ENCODE measurements around the gene HS3ST4. TPM values are rescaled to one million over a fixed set of nuclear protein-coding genes. Genes with fewer than 3 reads are reported as not detected.
"Not testable (repeated sequence)": the region's sequence is repeated elsewhere in the genome, so short reads cannot be mapped to it uniquely, and the experiment has no call there.

Gene HS3ST4
- polyA plus RNA-seq, 4 donors: 0.30 to 0.64 (median 0.44) TPM

DNA sequence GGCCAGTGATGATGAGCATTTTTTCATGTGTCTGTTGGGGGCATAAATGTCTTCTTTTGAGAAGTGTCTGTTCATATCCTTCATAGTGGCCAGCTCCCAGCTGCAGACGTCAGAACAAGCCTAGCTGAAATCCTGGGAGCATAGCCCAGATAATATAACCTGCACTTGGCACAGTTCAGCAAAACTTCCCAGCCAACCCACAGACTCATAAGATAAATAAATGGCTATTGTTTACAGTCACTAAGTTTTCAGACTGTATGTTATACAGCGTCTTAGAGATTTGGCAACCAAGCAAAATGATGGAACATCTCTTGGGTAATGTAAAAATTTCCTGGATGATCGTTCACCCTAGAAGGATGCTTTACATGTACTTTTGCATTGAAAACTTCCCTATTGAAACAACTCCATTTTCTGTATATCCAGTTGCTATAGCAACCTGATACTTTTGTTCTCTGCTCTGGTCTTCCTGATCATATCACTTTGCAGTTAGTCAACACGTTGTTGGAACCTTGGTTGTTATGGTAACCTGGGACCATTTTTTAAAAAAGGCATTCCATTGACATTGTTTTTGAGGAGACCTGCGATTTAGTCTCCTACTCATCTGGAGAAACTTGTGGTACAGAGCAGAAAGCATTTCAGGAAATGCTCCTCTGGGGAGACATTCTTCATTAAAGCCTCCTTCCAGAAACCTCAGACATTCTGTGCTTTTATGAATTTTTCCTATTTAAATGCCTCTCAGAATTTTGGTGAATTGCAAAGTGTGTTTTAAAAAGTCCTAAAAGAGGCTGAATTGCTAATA is 378.7 kb downstream of the HS3ST4 start:
- DNase-seq (ENCODE audit: low read depth in 4 of 4, low spot score in 2 of 4): no peak

DNA sequence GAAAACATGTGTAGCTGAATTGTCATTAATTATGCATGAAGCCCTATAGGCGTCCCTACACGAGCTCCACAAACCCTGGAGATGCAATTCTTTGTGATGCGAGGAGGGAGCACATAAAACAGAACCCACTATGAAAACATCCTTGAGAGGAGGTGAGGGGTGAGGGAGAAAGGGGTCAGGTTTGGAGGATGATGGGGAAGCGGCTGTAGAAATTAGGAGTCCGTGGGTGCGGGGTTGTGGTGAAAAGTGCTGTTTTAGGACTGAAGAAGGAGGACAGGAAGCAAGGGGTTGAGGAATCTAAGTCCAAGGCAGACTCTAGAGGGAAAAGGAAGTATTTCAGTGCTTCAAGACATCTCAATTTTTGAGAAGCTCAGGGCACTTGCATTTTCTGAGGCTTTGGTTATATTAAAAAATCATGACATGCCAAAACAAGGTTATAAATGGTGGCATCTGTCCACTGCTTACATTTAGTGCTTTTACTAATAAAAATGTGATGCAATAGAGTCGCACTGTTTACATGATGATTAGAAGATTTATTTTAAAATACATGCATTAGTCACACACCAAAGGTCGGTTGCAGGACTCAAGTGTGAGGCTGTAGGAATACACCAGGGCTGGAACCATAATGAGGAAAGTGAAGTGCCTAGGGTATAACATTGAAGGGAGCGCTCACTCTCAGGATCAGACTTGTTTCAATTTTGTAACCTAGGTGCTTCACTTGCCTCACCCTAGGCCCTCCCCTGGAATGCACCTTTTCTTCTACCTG is 379.5 kb downstream of the HS3ST4 start:
- no peak for DNase-seq (ENCODE audit: low read depth in 4 of 4, low spot score in 2 of 4)

DNA sequence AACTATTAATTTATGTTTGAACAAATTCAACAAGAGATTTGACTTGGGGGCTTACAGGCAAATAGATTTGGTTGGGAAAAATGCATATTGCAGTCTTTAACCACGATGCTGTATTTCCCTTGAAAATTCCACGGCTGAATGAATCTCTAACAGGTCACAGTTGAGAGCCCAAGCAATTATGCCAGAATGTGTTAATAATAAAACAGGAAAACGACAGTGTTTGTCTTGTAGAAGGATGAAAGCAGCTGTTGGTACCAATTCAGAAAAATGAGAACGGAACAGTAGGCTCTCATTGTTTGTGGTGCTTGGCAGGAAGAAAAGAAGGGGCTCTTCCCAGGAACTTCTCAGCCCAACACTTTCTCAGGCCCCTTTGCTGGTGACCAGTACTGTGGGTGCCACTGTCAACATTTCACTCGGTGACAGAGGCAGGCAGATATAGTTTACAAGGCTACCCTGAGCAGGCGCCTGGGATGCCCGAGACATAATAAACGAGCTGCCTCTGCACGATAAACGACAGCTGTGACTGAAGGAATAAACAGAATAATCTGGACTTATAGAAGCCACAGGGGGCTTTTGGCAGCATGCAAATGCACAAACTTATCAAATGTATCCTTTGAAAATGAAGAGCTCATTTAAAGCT is 387.1 kb downstream of the HS3ST4 start:
- DNase-seq (ENCODE audit: low read depth in 4 of 4, low spot score in 2 of 4): no peak

DNA sequence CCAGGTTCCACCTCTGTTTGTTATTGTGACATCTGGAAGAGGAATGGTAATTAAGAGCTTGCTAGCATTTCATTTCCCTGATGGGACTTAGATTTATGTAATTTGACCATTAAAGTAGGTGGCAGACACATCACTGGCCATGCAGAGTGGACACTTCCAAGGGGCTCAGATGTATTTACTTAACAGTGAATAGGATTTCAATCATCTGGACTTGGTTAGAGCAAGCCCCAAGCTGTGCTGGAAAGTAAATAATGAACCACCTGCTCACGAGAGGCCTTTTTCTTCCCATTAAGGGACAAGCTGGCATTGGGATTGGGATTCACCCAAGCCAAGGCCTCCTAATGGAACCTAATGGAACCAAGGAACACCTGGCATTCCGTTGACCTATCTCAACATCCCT is 395.3 kb downstream of the HS3ST4 start:
- no peak for DNase-seq (ENCODE audit: low read depth in 4 of 4, low spot score in 2 of 4)

DNA sequence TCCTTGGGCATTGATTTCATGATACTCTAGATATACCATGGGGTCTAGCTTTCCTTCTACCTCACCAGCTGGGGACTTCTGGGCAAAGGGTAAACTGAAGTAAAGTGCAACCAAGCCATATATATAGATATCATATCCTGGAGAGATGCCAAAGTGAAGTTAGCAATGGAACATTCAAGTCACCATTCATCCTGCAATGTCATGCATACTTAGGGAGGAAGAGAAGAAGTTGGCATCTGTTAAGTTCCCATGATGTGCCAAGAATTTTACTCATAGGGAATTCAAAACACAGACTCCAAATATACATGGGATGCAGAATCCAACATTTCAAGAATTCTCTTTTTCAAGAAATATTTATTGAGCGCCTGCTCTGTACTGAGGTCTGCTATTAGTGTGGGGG is 399.8 kb downstream of the HS3ST4 start:
- no peak for DNase-seq (ENCODE audit: low read depth in 4 of 4, low spot score in 2 of 4)

DNA sequence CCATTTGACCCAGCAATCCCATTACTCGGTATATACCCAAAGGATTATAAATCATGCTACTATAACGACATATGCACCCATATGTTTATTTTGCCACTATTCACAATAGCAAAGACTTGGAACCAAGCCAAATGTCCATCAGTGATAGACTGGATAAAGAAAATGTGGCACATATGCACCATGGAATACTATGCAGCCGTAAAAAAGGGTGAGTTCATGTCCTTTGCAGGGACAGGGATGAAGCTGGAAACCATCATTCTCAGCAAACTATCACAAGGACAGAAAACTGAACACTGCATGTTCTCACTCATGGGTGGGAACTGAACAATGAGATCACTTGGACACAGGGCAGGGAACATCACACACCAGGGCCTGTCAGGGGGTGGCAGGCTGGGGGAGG is 406.4 kb downstream of the HS3ST4 start:
- DNase-seq (ENCODE audit: low read depth in 4 of 4, low spot score in 2 of 4): not testable (repeated sequence)

DNA sequence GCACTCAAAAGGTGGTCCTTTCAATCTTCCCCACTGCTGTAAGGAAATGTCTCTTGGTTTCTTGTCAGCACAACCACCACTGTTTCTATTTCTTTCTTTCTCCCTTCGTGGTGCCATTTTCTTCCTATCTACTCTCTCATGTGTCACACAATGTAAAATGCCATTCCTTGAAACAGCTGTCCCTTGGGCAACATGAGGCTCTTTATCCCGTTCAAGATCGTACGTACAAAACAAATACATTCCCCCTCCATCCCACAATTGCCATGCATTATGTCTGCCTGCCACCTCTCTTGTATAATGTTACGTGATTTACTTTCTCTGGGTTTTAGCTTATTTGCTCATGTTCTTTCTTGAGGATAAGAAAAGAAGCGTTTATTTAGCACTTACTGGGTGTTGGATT is 410.6 kb downstream of the HS3ST4 start:
- no peak for DNase-seq (ENCODE audit: low read depth in 4 of 4, low spot score in 2 of 4)

DNA sequence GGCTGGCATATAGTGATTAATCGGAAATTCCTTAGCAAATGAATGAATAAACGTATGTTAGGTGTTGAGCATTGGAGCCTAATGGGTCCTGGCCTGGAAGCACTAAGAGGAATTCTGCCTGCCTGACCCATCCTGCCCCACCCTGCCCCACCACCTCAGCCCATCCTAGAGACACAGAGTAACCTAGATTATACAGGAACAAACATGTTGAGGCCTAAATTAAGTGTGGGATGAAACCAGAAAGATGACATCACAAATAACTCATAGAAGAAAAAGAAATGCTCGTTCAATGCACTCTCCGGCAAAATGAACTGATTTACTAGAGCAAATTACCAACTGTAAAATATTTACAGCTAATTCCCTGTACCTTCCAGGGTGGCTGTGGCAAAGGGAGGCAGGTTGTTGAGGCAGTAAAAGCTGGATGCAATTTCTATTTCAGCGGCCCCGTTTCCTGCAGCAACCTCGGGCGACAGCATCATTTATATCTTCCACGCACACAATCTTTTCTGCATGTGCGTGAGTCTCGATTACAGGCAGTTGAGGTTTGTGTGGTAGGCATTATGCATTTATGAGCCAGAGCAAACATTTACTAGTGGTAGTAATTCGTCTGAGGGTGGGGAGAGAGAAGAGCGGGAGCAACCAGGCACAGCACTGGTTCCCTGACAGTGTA is 417.2 kb downstream of the HS3ST4 start:
- no peak for DNase-seq (ENCODE audit: low read depth in 4 of 4, low spot score in 2 of 4)

DNA sequence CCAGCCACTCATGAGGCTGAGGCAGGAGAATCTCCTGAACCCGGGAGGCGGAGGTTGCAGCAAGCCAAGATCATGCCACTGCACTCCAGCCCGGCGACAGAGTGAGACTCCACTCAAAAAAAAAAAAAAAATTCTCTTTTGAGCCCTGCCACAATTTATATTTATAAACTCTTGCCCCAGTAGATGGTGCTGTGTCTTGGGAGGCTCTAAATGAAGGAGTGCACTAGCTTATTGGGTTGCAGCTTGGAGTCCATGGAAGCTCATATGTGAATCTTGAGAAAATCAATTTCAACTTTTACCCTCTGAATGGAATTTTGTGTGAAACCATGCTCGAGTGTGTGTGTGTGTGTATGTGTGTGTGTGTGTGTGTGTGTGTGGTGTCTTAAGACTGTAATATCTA is 420.1 kb downstream of the HS3ST4 start:
- no peak for DNase-seq (ENCODE audit: low read depth in 4 of 4, low spot score in 2 of 4)

DNA sequence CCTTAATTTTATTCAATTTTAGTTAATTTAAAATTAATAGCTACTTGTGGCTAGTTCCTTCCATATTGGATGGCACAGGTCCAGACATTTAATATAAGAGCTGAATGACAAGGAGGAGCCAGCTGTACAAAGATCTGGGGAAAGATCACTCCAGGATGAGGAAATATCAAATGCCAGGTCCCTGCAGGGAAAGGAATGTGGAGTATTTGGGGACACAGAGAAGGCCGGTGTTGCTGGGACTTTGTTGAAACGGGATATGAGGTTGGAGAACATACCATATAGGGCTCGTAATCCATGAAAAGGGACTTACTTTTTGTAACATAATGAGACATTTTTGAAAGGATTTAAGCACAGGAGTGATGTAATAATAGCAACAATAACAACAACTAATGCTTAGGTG is 426.8 kb downstream of the HS3ST4 start:
- DNase-seq (ENCODE audit: low read depth in 4 of 4, low spot score in 2 of 4): no peak

DNA sequence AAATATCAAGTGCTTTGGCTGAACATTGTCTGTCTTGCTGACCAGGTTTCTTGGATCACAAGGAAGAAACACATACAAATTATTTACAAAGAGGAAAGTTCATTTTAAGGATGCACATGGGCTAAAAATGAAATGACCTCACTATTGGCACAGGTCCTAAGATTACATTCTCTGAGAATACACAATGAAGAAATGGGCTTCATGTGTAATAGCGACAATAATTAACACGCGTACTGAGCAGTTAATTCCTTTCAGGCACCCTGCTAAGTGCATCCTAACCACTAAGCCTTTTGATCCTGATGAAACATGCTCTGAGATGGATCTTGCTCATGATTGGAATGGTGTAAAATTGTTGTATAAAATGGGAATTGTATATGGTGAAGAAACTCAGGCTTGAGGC is 429.0 kb downstream of the HS3ST4 start:
- no peak for DNase-seq (ENCODE audit: low read depth in 4 of 4, low spot score in 2 of 4)

DNA sequence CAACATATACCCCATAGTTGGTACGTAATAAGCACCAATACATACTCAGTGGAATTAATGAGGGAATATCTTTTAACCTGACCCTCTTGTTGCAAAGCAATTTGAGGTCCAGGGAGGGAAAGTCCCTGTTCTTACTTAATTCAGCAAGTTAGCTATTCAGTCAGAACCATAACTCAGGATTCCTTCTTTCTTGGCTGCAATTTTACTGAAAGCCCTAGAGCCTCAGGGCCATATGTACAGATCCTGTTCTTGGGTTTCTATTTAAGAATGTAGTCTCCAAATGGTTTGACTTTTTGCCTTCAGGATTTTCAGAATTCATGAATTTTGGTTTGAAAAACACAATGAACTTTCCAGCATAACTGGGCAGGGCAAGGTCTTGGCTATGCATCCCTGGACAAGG is 436.5 kb downstream of the HS3ST4 start:
- DNase-seq (ENCODE audit: low read depth in 4 of 4, low spot score in 2 of 4): no peak

DNA sequence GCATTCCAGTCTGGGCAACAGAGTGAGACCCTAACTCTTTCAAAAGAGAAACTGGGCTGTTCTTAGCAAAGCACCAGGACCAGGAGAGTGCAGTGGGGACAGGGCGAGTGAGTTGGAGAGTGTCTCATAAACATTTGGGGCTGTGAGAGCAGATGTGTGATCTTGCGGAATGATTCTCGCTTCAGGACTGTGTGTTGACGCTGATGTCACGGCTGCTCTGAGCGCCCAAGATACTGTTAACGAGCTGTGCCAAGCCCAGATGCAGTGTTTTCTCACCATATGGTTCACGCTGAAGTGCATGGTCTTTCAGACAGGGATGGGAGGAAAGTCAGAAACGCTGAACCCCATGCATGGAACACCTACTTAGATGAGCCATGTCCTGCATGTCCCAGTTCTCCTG is 438.2 kb downstream of the HS3ST4 start:
- no peak for DNase-seq (ENCODE audit: low read depth in 4 of 4, low spot score in 2 of 4)

DNA sequence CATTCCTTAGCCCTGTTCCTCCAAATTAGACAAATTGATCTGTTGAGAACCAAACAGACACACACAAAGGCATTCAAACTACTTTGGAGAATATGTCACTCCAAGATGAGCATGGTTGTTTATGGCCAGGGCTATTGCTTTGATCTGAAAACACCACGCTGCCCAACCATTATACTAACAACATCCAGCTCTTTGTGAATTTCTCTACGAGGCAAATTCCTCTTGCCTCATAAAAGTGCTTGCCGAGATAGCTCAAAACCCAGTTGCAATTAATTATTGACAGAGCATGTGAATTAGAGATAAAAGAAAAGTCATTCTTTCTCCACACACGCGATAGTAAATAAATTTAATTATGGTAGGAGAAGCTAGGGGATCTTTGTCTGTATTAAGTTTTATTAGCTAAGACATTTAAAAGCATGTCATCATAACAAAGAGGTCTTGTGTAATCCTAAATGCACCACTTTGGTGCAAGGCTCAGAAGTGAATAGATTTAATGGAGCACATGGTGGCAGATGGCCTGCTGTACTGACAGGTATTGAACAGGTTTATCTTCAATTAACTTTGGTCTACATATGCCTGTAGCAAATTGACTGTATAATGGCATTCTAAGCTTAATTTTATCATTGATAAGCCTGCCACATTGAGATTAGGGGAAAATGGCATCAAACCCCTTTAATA is 441.8 kb downstream of the HS3ST4 start:
- peak in 1 of 4 donors; percentile 17 for DNase-seq (ENCODE audit: low read depth in 4 of 4, low spot score in 2 of 4)

DNA sequence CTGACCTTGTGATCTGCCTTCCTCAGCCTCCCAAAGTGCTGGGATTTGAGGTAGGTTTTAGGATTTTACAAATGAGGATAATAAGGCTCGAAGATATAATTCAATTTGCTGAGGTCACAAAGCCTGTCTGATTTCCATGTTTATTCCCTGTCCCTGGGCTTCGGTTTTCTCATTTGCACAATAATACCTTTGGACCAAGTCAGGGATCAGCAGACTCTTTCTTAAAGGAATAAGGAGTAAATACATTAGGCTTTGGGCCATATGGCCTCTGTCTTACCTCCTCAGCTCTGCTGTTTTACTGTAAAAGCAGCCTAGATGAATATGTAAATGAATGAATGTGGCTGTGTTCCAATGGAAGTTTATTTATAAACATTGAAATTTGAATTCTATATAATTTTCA is 442.8 kb downstream of the HS3ST4 start:
- no peak for DNase-seq (ENCODE audit: low read depth in 4 of 4, low spot score in 2 of 4)

DNA sequence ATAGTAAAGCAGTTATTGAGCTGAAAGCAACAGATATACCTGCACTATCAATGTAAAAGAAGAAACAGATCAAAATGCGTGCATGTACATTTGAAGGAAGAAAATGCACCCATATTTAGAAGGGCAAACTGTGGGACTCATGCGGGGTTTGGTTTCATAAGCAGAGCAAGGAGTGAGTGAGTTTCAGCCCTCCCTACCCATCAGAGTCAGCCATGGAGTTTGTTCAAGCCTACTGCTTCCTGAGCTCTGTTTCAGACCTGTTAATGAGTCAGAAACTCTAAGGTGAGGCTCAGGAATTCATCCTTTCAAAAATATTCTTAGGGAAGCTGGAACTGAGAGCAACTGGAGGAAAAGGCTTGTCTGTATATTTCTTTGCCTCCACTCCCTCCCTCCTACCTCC is 446.2 kb downstream of the HS3ST4 start:
- no peak for DNase-seq (ENCODE audit: low read depth in 4 of 4, low spot score in 2 of 4)

DNA sequence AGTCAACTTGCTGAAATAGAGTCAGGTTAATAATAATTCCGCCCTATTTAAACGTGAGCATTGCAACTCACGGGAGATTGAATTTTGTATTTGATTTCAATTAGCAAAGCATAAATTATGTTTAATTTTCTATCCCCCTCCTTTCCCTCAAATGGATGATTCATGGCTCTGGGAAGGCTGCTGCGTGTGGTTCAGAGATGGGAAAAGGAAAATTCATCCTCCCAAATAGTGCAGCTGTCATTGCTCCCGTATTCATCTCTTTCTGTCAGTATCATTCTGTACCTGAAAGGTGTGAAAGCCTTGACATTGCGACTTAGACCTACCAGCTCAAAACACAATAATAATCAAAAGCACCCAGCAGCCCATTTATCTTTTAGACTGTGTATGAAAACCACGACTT is 447.3 kb downstream of the HS3ST4 start:
- no peak for DNase-seq (ENCODE audit: low read depth in 4 of 4, low spot score in 2 of 4)

DNA sequence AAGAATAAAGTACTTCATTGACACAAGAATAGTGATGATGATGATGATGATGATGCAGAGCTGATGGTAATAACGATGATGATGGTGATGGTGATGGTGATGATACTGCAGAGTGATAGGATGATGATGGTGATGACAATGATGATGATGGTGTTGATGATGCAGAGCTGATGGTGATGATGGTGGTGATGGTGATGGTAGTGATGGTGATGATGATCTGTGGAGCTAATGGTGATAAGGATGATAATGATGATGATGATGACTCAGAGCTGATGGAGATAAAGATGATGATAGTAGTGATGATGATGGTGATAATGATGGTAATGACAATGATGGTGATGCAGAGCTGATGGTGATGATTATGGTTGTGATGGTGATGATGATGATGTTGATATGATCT is 448.1 kb downstream of the HS3ST4 start:
- no peak for DNase-seq (ENCODE audit: low read depth in 4 of 4, low spot score in 2 of 4)

DNA sequence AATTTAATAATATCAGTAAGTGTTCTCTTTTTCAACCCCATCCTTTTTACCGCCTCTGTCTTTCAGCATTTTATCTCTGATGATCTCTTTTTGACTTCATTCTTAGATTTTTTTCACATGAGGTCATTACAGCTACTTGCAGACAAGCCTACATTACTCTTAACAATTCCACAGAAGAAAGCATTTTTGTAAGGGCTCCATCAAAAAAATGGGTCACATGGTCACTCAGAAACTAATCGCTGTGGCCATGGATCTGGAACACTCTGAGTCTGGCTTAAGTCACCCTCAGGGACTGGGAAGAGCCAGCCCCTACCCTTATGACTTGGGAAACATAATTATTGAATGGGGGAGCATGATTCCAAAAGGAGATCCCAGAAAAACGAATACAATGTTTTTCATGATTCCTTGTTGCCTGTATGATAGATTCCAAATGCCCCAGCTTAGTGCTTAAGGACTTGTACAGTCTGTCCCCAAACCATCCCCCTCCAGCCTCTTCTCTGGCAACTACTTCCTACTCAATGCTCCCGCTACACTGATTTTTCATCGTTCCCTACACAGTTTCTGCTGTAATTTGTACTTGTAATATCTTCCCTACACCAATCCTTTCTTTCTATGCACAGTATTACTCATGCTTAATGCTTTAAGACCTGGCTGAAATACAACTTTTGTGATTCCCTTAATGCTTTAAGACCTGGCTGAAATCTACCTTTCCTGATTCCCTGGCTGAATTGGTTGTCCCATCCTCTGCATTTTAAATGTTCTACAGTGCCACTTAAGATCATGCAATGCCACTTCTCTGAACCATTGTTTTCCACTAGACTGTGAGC is 457.8 kb downstream of the HS3ST4 start:
- no peak for DNase-seq (ENCODE audit: low read depth in 4 of 4, low spot score in 2 of 4)

DNA sequence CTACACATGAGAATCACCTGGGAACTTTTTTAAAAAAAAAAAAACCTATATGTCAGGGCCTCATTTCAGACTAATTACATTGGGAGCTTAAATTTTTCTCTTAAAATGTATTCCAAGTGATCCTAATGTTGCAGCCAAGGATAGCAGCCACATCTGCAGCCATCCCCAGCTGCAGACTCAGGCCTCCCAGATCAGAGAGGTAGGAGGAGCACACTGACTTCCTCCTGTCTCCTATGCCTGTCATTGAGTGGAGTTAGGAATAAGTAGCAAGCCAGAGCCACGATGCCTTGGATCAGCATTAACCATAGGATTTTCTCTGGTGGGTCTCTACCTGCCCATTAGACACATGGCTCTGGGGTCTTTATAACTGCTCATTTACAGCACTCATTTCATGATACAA is 463.5 kb downstream of the HS3ST4 start:
- no peak for DNase-seq (ENCODE audit: low read depth in 4 of 4, low spot score in 2 of 4)

Data from left renal cortex interstitium (tissue), 4 donors.